ENCODE measurements around the gene FAM174B.

- no peak for TF ChIP-seq CTCF (IDR thresholded peaks at IDR 0.05; ENCODE audit: borderline replicate concordance, extremely low read depth, low read length, poor library complexity, severe bottlenecking)
- no peak for TF ChIP-seq EZH2 (IDR thresholded peaks at IDR 0.05; ENCODE audit: borderline replicate concordance, low read depth, low read length, severe bottlenecking)
Measured at GRCh38 chr15:92690395-92690794, 34.8 kb upstream of the FAM174B start.

Measured in DND-41 (cell line).